ENCODE data around the gene ERN2.

DNA sequence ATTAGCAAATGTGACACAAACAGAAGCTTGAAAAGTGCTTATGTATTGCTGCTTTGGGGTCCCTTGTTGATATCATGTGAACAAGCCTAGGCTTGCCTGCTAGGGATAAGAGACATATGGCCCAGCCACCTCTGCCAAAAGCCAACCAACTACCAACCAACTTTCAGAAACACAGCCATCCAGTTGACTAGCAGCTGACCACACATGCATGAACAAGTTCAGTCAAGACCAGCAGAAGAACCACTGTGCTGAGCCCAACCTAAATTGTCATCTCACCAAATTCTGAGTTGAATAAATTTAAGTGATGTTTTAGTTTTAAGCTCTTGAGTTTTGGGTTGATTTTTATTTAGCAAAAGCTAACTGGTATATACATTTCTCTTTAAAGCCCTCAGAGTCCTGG is 3.5 kb downstream of the ERN2 start:
- TF ChIP-seq, protein P1, sequence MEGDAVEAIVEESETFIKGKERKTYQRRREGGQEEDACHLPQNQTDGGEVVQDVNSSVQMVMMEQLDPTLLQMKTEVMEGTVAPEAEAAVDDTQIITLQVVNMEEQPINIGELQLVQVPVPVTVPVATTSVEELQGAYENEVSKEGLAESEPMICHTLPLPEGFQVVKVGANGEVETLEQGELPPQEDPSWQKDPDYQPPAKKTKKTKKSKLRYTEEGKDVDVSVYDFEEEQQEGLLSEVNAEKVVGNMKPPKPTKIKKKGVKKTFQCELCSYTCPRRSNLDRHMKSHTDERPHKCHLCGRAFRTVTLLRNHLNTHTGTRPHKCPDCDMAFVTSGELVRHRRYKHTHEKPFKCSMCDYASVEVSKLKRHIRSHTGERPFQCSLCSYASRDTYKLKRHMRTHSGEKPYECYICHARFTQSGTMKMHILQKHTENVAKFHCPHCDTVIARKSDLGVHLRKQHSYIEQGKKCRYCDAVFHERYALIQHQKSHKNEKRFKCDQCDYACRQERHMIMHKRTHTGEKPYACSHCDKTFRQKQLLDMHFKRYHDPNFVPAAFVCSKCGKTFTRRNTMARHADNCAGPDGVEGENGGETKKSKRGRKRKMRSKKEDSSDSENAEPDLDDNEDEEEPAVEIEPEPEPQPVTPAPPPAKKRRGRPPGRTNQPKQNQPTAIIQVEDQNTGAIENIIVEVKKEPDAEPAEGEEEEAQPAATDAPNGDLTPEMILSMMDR (IDR thresholded peaks at IDR 0.05 in 2 of 3, conservative IDR thresholded peaks at IDR 0.05 in 1 of 3; ENCODE audit: borderline replicate concordance in 1 of 3, insufficient read depth in 1 of 3, low read depth in 2 of 3, low read length in 2 of 3) = no peak
- TF ChIP-seq EZH2phosphoT487 (IDR thresholded peaks at IDR 0.05; ENCODE audit: borderline replicate concordance) = no peak
